ENCODE data around the gene DAAM1. TPM values are rescaled to one million over a fixed set of nuclear protein-coding genes. Genes with fewer than 3 reads are reported as not detected.

DAAM1 gene
- polyA plus RNA-seq, 2 of the 4 experiments (the other 2 are of a cell fraction) = 6.8 to 10.8 TPM

DNA sequence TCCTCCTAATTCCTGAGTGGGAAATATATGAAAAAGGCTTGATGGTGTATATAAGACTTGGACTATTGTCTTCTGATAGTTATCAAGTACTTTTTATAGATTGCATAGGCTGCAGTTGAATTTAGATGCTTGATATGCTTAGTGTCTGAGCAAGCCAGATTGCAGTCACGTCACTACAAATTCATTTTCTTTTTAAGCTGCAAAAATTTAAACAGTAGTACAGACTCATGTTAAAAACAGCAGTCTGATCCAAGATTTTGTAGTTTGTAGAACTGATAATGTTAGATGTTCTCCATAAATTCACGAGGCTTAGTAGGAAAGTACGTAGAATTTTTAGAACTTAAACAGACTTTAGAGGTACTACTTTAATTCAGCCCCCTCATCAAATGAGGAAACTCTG is 150.3 kb downstream of the DAAM1 start:
- ATAC-seq (no peak), FAIRE-seq (no peak), DNase-seq (ENCODE audit: low read depth in 1 of 2, low spot score in 1 of 2) (no peak)
- WGBS (ENCODE audit: missing lambda C conversion rate) = 89% methylated on average over 3 of the region's 3 CpGs
- no peaks in the 10 kb centered on the region; the same call in 2 of the 3 replicates for H3K4me1 ChIP-seq
- H3K27ac ChIP-seq = no peak overlapping the region
- TF ChIP-seq TP53 (CRISPR knock-in tag; IDR thresholded peaks at IDR 0.05) (no peak), NFE2L2 (conservative IDR thresholded peaks at IDR 0.05; ENCODE audit: low read length) (no peak), ZNF302 (CRISPR knock-in tag; IDR thresholded peaks at IDR 0.05) (no peak), EP300 (IDR thresholded peaks at IDR 0.05) (no peak), RFX5 (IDR thresholded peaks at IDR 0.05) (no peak), ZC3H11A (IDR thresholded peaks at IDR 0.05) (no peak), CHD2 (IDR thresholded peaks at IDR 0.05; ENCODE audit: low read length, partially characterized antibody) (no peak), RAD21 (conservative IDR thresholded peaks at IDR 0.05 in 1 of 2, IDR thresholded peaks at IDR 0.05 in 1 of 2) (no peak), FOXS1 (CRISPR knock-in tag; IDR thresholded peaks at IDR 0.05) (no peak), TFCP2L1 (CRISPR knock-in tag; IDR thresholded peaks at IDR 0.05) (no peak), MAZ (IDR thresholded peaks at IDR 0.05; ENCODE audit: borderline replicate concordance, low read depth, low read length) (no peak), KDM5A (IDR thresholded peaks at IDR 0.05) (no peak), RCOR1 (IDR thresholded peaks at IDR 0.05; ENCODE audit: low read depth, low read length) (no peak), POLR2A (IDR thresholded peaks at IDR 0.05; ENCODE audit: low read length) (no peak), RNF2 (IDR thresholded peaks at IDR 0.05; ENCODE audit: borderline replicate concordance, low read depth) (no peak), CEBPB (IDR thresholded peaks at IDR 0.05) (no peak), MAFK (IDR thresholded peaks at IDR 0.05; ENCODE audit: partially characterized antibody) (no peak)
- TF ChIP-seq, protein P1, sequence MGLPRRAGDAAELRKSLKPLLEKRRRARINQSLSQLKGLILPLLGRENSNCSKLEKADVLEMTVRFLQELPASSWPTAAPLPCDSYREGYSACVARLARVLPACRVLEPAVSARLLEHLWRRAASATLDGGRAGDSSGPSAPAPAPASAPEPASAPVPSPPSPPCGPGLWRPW (IDR thresholded peaks at IDR 0.05) = no peak
- TF ChIP-seq, protein P2, sequence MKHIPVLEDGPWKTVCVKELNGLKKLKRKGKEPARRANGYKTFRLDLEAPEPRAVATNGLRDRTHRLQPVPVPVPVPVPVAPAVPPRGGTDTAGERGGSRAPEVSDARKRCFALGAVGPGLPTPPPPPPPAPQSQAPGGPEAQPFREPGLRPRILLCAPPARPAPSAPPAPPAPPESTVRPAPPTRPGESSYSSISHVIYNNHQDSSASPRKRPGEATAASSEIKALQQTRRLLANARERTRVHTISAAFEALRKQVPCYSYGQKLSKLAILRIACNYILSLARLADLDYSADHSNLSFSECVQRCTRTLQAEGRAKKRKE (CRISPR knock-in tag; IDR thresholded peaks at IDR 0.05; ENCODE audit: low read depth) = no peak
- no peak overlapping the region for H3K4me3 ChIP-seq
- ChIA-PET POLR2A (no interaction called here), CTCF (interaction anchor here (1.5 kb wide), 1 partner anchor 20 kb away, joined by 4 read pairs; no protein-coding TSS in a partner anchor)
- no peak overlapping the region for H3K4me2 ChIP-seq
- H3K9me3 ChIP-seq = no peaks in the 10 kb centered on the region

DNA sequence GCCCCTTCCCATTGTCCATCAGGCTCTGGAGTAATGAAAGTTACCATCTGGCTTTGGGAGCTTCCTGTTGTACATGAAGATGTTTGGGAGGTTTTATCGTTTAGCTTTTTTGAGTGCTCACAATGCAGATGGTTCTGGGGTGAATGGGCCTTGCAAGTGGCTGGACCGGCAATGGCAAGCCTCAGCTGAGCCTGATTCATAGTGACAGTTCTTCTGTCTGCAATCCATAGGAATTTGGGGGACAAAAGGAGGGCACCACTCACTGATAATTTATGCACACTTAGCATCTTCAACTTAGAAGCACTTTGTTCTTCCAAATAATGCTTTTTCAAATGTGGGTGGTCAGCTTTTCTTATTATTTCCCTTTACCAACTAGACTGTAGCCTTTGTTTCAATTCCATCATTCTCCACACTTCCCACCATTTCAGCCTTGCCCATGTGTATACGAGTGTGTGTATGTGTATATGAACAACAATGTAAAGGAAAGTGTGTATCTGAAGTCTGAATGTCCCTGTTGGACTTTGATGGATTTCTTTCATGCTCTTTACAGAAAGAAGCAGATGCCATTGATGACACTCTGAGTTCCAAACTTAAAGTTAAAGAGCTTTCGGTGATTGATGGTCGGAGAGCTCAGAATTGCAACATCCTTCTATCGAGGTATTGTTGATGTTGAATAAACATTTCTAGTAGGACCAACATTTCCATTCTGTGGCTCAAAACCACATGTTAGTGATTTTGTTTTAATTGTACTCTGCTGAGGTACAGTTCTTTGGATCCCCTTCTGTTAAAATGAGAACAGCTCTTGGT is 151.3 kb downstream of the DAAM1 start:
- H3K4me1 ChIP-seq = no peaks in the 10 kb centered on the region
- POLR2A ChIA-PET = no interaction called here
- no peaks in the 10 kb centered on the region for H3K9me3 ChIP-seq
- H3K27ac ChIP-seq = no peak overlapping the region
- CTCF ChIA-PET = interaction anchor here (1.0 to 1.5 kb wide), 4 partner anchors 13 to 203 kb away, joined by 3 to 4 read pairs (median 4); no protein-coding TSS in a partner anchor
- no peak overlapping the region for H3K4me2 ChIP-seq
- H3K4me3 ChIP-seq = no peak overlapping the region
- no peak for DNase-seq (ENCODE audit: low read depth in 1 of 2, low spot score in 1 of 2)
- WGBS (ENCODE audit: missing lambda C conversion rate) = 91% methylated on average over 6 of the region's 6 CpGs
- no peak for ATAC-seq
- no peak for FAIRE-seq
- TF ChIP-seq, protein P3, sequence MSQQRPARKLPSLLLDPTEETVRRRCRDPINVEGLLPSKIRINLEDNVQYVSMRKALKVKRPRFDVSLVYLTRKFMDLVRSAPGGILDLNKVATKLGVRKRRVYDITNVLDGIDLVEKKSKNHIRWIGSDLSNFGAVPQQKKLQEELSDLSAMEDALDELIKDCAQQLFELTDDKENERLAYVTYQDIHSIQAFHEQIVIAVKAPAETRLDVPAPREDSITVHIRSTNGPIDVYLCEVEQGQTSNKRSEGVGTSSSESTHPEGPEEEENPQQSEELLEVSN (IDR thresholded peaks at IDR 0.05; ENCODE audit: borderline replicate concordance, low read depth) = no peak
- TF ChIP-seq JUN (IDR thresholded peaks at IDR 0.05) = no peak
- TF ChIP-seq EHMT2 (IDR thresholded peaks at IDR 0.05; ENCODE audit: low read depth) = no peak
- no peak for TF ChIP-seq ZSCAN20 (CRISPR knock-in tag; IDR thresholded peaks at IDR 0.05)
- TF ChIP-seq FOSL2 (IDR thresholded peaks at IDR 0.05) = no peak
- no peak for TF ChIP-seq FOSL2 (CRISPR knock-in tag; IDR thresholded peaks at IDR 0.05)
- TF ChIP-seq, protein P4, sequence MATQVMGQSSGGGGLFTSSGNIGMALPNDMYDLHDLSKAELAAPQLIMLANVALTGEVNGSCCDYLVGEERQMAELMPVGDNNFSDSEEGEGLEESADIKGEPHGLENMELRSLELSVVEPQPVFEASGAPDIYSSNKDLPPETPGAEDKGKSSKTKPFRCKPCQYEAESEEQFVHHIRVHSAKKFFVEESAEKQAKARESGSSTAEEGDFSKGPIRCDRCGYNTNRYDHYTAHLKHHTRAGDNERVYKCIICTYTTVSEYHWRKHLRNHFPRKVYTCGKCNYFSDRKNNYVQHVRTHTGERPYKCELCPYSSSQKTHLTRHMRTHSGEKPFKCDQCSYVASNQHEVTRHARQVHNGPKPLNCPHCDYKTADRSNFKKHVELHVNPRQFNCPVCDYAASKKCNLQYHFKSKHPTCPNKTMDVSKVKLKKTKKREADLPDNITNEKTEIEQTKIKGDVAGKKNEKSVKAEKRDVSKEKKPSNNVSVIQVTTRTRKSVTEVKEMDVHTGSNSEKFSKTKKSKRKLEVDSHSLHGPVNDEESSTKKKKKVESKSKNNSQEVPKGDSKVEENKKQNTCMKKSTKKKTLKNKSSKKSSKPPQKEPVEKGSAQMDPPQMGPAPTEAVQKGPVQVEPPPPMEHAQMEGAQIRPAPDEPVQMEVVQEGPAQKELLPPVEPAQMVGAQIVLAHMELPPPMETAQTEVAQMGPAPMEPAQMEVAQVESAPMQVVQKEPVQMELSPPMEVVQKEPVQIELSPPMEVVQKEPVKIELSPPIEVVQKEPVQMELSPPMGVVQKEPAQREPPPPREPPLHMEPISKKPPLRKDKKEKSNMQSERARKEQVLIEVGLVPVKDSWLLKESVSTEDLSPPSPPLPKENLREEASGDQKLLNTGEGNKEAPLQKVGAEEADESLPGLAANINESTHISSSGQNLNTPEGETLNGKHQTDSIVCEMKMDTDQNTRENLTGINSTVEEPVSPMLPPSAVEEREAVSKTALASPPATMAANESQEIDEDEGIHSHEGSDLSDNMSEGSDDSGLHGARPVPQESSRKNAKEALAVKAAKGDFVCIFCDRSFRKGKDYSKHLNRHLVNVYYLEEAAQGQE (IDR thresholded peaks at IDR 0.05) = no peak
- no peak for TF ChIP-seq JUNB (IDR thresholded peaks at IDR 0.05)
- no peak for TF ChIP-seq ZFP36 (IDR thresholded peaks at IDR 0.05; ENCODE audit: borderline replicate concordance, partially characterized antibody)
- TF ChIP-seq, protein P5, sequence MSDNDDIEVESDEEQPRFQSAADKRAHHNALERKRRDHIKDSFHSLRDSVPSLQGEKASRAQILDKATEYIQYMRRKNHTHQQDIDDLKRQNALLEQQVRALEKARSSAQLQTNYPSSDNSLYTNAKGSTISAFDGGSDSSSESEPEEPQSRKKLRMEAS (IDR thresholded peaks at IDR 0.05) = no peak
- no peak for TF ChIP-seq CEBPB (IDR thresholded peaks at IDR 0.05)
- TF ChIP-seq RNF2 (IDR thresholded peaks at IDR 0.05; ENCODE audit: borderline replicate concordance, low read depth) = no peak
- TF ChIP-seq, protein P6, sequence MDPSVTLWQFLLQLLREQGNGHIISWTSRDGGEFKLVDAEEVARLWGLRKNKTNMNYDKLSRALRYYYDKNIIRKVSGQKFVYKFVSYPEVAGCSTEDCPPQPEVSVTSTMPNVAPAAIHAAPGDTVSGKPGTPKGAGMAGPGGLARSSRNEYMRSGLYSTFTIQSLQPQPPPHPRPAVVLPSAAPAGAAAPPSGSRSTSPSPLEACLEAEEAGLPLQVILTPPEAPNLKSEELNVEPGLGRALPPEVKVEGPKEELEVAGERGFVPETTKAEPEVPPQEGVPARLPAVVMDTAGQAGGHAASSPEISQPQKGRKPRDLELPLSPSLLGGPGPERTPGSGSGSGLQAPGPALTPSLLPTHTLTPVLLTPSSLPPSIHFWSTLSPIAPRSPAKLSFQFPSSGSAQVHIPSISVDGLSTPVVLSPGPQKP (IDR thresholded peaks at IDR 0.05; ENCODE audit: low read depth, low read length) = no peak
- TF ChIP-seq MAFK (IDR thresholded peaks at IDR 0.05; ENCODE audit: partially characterized antibody) = no peak
- TF ChIP-seq, protein P2 (CRISPR knock-in tag; IDR thresholded peaks at IDR 0.05; ENCODE audit: low read depth) = no peak

All from A549 (cell line).